Osteoblast (primary cell): ENCODE results near the gene ZNF385A. TPM values are rescaled to one million over a fixed set of nuclear protein-coding genes. Genes with fewer than 3 reads are reported as not detected.

Experiments
- DNase-seq: peaks from one replicate; pipeline ENCODE4 v3.0.0; 2011; ENCODE audit warnings: low spot score, mixed read lengths; ENCODE audit not compliant: insufficient read length; ENCODE audit errors: missing footprints
- H2AFZ ChIP-seq: 2 replicates; pipeline ENCODE4 v1.6.0; 2011; ENCODE audit warnings: mild to moderate bottlenecking, low read length
- H3K27ac ChIP-seq: 2 replicates; pipeline ENCODE4 v1.5.1; 2011; ENCODE audit warnings: mild to moderate bottlenecking, low read depth, low read length, moderate library complexity
- H3K27me3 ChIP-seq: 2 replicates; pipeline ENCODE4 v1.6.0; 2012; ENCODE audit warnings: mild to moderate bottlenecking, control low read depth, inconsistent platforms, low read length, moderate library complexity; ENCODE audit not compliant: insufficient read depth
- H3K36me3 ChIP-seq: 2 replicates; pipeline ENCODE4 v1.5.1; 2011; ENCODE audit warnings: mild to moderate bottlenecking, low read length, control low read depth, moderate library complexity; ENCODE audit not compliant: insufficient read depth
- H3K4me1 ChIP-seq: 2 replicates; pipeline ENCODE4 v1.5.1; 2011; ENCODE audit warnings: mild to moderate bottlenecking, low read length, control low read depth, moderate library complexity; ENCODE audit not compliant: insufficient read depth
- H3K4me2 ChIP-seq: 2 replicates; pipeline ENCODE4 v1.6.0; 2011; ENCODE audit warnings: mild to moderate bottlenecking, low read length; ENCODE audit not compliant: insufficient read depth
- H3K4me3 ChIP-seq: fragments of 200-600 bp; sonication (generic); 3 replicates; pipeline ENCODE4 v1.5.1; 2012; ENCODE audit warnings: mild to moderate bottlenecking, low read length, inconsistent platforms; ENCODE audit not compliant: insufficient read depth
- H3K79me2 ChIP-seq: 2 replicates; pipeline ENCODE4 v1.6.0; 2012; ENCODE audit warnings: mild to moderate bottlenecking, low read length, control low read depth, inconsistent platforms; ENCODE audit not compliant: insufficient read depth
- H3K9me3 ChIP-seq: 2 replicates; pipeline ENCODE4 v1.5.1; 2011; ENCODE audit warnings: low read depth, low read length, control low read depth
- H4K20me1 ChIP-seq: 2 replicates; pipeline ENCODE4 v1.6.0; 2012; ENCODE audit warnings: mild to moderate bottlenecking, low read length, control low read depth; ENCODE audit not compliant: insufficient read depth
- total RNA-seq: library from RNA; depleted of rRNA; stranded (reverse); fragments of >200 nt; gene quantifications from 2 replicates; pipeline ENCODE4 v1.2.3, GENCODE V29; 2012
- TF ChIP-seq, protein P1 (sequence below): IDR thresholded peaks from 2 replicates; pipeline ENCODE4 v1.5.1; 2011; ENCODE audit warnings: mild to moderate bottlenecking, low read depth, low read length, moderate library complexity; ENCODE audit errors: extremely low read depth

The ZNF385A gene
- total RNA-seq, 1 donor = 0.72 TPM

DNA sequence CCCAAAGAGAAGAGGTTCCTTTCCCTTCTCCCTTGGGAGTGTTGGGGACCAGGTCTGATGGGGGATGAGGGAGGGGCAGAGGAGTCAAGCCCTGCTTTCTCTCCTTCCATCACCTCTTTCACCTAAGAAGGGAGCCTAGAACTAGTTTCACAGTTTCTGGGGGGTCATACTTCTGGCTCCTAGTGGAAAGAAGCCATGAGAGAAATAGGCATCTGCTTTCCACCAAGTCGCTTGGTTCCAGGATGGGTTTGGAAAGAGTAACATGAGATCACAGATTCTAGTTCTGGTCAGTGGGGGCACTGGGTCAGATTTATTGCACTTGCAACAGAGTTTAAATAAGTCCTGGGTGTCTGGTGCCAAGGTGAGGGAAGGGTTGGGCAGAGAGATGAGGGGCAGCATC is 10.5 kb upstream of the ZNF385A start:
- Histone ChIP-seq H3K36me3 (peaks cover 73% of the 10 kb centered on the region), H3K4me1 (no peaks in the 10 kb centered on the region), H3K27me3 (no peaks in the 10 kb centered on the region), H2AFZ (no peak overlapping the region), H3K27ac (no peak overlapping the region), H4K20me1 (peaks cover 38% of the 10 kb centered on the region), H3K9me3 (no peaks in the 10 kb centered on the region), H3K79me2 (no peaks in the 10 kb centered on the region), H3K4me2 (no peak overlapping the region), H3K4me3 (no peak overlapping the region)
- peak; percentile 5 for DNase-seq
- TF ChIP-seq, protein P1, sequence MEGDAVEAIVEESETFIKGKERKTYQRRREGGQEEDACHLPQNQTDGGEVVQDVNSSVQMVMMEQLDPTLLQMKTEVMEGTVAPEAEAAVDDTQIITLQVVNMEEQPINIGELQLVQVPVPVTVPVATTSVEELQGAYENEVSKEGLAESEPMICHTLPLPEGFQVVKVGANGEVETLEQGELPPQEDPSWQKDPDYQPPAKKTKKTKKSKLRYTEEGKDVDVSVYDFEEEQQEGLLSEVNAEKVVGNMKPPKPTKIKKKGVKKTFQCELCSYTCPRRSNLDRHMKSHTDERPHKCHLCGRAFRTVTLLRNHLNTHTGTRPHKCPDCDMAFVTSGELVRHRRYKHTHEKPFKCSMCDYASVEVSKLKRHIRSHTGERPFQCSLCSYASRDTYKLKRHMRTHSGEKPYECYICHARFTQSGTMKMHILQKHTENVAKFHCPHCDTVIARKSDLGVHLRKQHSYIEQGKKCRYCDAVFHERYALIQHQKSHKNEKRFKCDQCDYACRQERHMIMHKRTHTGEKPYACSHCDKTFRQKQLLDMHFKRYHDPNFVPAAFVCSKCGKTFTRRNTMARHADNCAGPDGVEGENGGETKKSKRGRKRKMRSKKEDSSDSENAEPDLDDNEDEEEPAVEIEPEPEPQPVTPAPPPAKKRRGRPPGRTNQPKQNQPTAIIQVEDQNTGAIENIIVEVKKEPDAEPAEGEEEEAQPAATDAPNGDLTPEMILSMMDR = no peak

DNA sequence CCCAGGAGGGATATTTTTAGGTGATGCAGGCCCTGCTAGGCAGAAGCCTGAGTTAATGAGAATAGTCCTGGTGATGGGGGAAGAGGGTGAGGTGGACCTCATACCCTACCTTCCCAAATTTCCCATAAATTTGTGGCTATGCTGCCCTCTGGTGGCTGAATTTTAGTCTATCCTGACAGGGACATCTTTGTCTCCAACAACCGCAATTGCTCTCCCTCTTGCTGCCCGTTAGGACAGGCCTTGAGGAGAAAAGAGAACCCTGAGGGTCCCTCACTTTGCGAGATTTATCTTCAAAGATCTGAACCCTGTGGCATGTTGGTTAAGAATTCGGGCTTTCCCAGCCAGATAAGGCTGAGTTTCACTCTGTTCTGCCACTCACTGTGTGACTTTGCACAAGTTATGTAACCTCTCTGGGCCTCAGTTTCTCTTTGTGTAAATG is 9.8 kb upstream of the ZNF385A start:
- Histone ChIP-seq H3K4me1 (no peaks in the 10 kb centered on the region), H3K36me3 (peaks cover 66% of the 10 kb centered on the region), H3K79me2 (no peaks in the 10 kb centered on the region), H3K4me2 (no peak overlapping the region), H2AFZ (no peak overlapping the region), H3K27me3 (no peaks in the 10 kb centered on the region), H3K9me3 (no peaks in the 10 kb centered on the region), H3K4me3 (no peak overlapping the region), H4K20me1 (peaks cover 32% of the 10 kb centered on the region), H3K27ac (peak overlapping the region; percentile 20)
- TF ChIP-seq, protein P1 = peak; percentile 78
- peak; percentile 88 for DNase-seq

DNA sequence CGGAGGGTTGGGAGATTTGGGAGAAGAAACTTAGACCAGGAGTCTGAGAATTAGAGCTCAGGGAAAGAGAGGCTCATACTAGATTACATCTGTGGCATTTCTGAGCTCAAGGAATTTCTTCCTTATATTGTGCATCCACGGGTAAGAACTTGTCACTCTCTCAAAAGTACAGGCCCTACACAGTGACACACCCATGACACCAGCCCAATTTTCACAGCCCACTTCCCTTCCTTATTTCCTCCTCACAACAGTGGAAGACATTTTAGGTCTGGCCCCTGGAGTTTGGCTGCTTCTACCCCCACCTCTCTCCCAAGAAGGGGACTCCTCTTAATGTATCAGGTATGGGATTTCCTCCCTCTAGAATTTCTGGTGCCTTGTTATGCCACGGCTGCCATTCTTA is 9.2 kb upstream of the ZNF385A start:
- Histone ChIP-seq H3K36me3 (peaks cover 61% of the 10 kb centered on the region), H3K27ac (no peak overlapping the region)

DNA sequence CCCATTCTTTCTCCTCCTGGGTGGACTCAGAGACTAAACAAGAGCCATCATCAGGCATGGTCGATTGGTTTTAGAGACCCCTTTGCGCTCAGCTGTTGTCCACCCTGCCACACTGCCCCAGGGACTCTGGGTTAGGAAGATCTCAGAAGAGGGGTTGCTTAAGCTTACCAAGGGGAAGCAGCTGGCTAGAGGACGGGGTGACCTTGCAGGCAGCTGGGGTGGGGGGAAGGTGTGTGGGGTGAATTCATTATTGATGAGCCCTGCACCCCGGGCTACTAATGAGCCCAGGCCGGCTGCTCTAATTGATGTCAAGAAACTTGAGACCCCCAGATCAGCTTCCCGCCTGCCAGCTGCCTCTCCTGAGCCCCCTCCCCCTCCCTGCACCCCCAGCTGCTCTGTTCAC is 8.7 kb upstream of the ZNF385A start:
- H3K4me2 ChIP-seq = no peak overlapping the region

More for the DNA sequence above, 9.2 kb upstream of the ZNF385A start:
- TF ChIP-seq, protein P1 = no peak
- Histone ChIP-seq H3K9me3 (no peaks in the 10 kb centered on the region), H4K20me1 (peaks cover 27% of the 10 kb centered on the region), H3K79me2 (no peaks in the 10 kb centered on the region), H3K4me2 (no peak overlapping the region), H3K4me1 (no peaks in the 10 kb centered on the region), H3K27me3 (no peaks in the 10 kb centered on the region), H3K4me3 (no peak overlapping the region), H2AFZ (no peak overlapping the region)
- peak; percentile 51 for DNase-seq

More for the DNA sequence above, 8.7 kb upstream of the ZNF385A start:
- Histone ChIP-seq H3K4me1 (no peaks in the 10 kb centered on the region), H2AFZ (no peak overlapping the region), H4K20me1 (peaks cover 27% of the 10 kb centered on the region), H3K4me3 (no peak overlapping the region), H3K27ac (no peak overlapping the region), H3K79me2 (no peaks in the 10 kb centered on the region), H3K9me3 (no peaks in the 10 kb centered on the region), H3K27me3 (no peaks in the 10 kb centered on the region), H3K36me3 (peaks cover 55% of the 10 kb centered on the region)
- TF ChIP-seq, protein P1 = no peak
- peak; percentile 11 for DNase-seq
